ENCODE data around the gene NTM.

The NTM gene

GRCh38 chr11:131874070-131874469 is 503.7 kb downstream of the NTM start:
- FAIRE-seq, result no peak
- TF ChIP-seq CTCF (IDR thresholded peaks at IDR 0.05; ENCODE audit: insufficient read depth, missing control alignments), result no peak
- DNase-seq (ENCODE audit: insufficient read length, low spot score), result no peak

- no peak for TF ChIP-seq CTCF (IDR thresholded peaks at IDR 0.05; ENCODE audit: insufficient read depth, missing control alignments)
- FAIRE-seq, result no peak
These were observed 505.2 kb downstream of the NTM start for GRCh38 chr11:131875611-131876010.

GRCh38 chr11:131877246-131877942 is 507.0 kb downstream of the NTM start:
- TF ChIP-seq CTCF (IDR thresholded peaks at IDR 0.05; ENCODE audit: insufficient read depth, missing control alignments), result no peak
- FAIRE-seq, result no peak
- no peak for DNase-seq (ENCODE audit: insufficient read length, low spot score)

More at GRCh38 chr11:131875611-131876010, 505.2 kb downstream of the NTM start:
- DNase-seq (ENCODE audit: insufficient read length, low spot score), result no peak

GRCh38 chr11:131880316-131880715 is 509.9 kb downstream of the NTM start:
- FAIRE-seq (no peak), DNase-seq (ENCODE audit: insufficient read length, low spot score) (no peak)
- TF ChIP-seq CTCF (IDR thresholded peaks at IDR 0.05; ENCODE audit: insufficient read depth, missing control alignments), result no peak

GRCh38 chr11:131880976-131881375 is 510.6 kb downstream of the NTM start:
- DNase-seq (ENCODE audit: insufficient read length, low spot score) (no peak), FAIRE-seq (no peak)
- no peak for TF ChIP-seq CTCF (IDR thresholded peaks at IDR 0.05; ENCODE audit: insufficient read depth, missing control alignments)

GRCh38 chr11:131883332-131883731 is 512.9 kb downstream of the NTM start:
- TF ChIP-seq CTCF (IDR thresholded peaks at IDR 0.05; ENCODE audit: insufficient read depth, missing control alignments), result no peak
- FAIRE-seq, result no peak
- DNase-seq (ENCODE audit: insufficient read length, low spot score), result no peak

- no peak for DNase-seq (ENCODE audit: insufficient read length, low spot score)
- no peak for TF ChIP-seq CTCF (IDR thresholded peaks at IDR 0.05; ENCODE audit: insufficient read depth, missing control alignments)
- FAIRE-seq, result no peak
These were observed 514.2 kb downstream of the NTM start for GRCh38 chr11:131884461-131885073.
